ENCODE data around the gene NLRP6. TPM values are rescaled to one million over a fixed set of nuclear protein-coding genes. Genes with fewer than 3 reads are reported as not detected.

NLRP6 gene
- polyA plus RNA-seq, 1 of the 3 experiments (the other 2 are of a cell fraction): not detected

DNA sequence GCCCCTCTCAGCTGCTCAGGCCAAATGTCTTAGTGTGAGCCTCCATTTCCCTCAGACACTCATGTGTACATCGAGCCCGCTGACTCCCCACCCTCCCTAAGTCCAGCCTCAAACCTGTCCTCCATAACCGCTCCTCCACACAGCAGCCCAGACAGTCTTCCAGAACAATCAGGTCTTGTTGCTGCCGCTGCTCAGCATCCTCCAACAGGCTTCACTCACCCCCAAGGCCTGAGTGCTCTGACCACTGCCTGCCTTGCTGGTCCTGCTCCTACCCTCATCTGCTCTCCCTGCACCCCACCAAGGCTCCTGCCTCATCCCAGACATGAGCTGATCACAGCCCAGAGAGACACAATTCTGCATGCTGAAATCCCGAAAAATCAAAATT, 24.3 kb upstream of the NLRP6 start:
- no peak overlapping the region for H2AFZ ChIP-seq (ENCODE audit: low read depth)
- peaks cover 19 to 45% of the 10 kb centered on the region in 2 experiments for H3K36me3 ChIP-seq (replicated peaks in 1 of 2; ENCODE audit: control insufficient read depth in 1 of 2, insufficient read depth in 2 of 2, low read length in 1 of 2)
- H3F3A ChIP-seq (replicated peaks; ENCODE audit: insufficient read depth): peaks cover 14% of the 10 kb centered on the region
- ChIA-PET CTCF (interaction anchor here (1.2 to 1.7 kb wide), 2 partner anchors 9 to 102 kb away, joined by 3 to 4 read pairs; no protein-coding TSS in a partner anchor), POLR2A (interaction anchor here (0.6 kb wide), 1 partner anchor 338 kb away, joined by 3 read pairs; no protein-coding TSS in a partner anchor)
- H3K4me2 ChIP-seq: no peak overlapping the region
- H3K79me2 ChIP-seq (ENCODE audit: insufficient read depth): no peaks in the 10 kb centered on the region
- H3K4me3 ChIP-seq (ENCODE audit: low read depth in 2 of 2, low read length in 1 of 2): no peak overlapping the region
- no peaks in the 10 kb centered on the region for H4K20me1 ChIP-seq (ENCODE audit: insufficient read depth)
- no peaks in the 10 kb centered on the region for H3K4me1 ChIP-seq (ENCODE audit: control insufficient read depth in 1 of 2, insufficient read depth in 2 of 2, low read depth in 1 of 2, low read length in 1 of 2)
- no peaks in the 10 kb centered on the region for H3K9me3 ChIP-seq
- TF ChIP-seq FOXM1 (IDR thresholded peaks at IDR 0.05; ENCODE audit: low read depth) (no peak), PBX3 (IDR thresholded peaks at IDR 0.05) (no peak), REST (IDR thresholded peaks at IDR 0.05; ENCODE audit: low read depth, low read length) (no peak), TCF12 (IDR thresholded peaks at IDR 0.05) (no peak), EZH2phosphoT487 (IDR thresholded peaks at IDR 0.05; ENCODE audit: borderline replicate concordance, low read depth) (no peak), SMC3 (IDR thresholded peaks at IDR 0.05; ENCODE audit: low read depth, low read length) (no peak), RXRA (IDR thresholded peaks at IDR 0.05; ENCODE audit: borderline replicate concordance, low read depth) (no peak), ZBTB33 (IDR thresholded peaks at IDR 0.05; ENCODE audit: borderline replicate concordance, low read depth) (no peak), GABPA (IDR thresholded peaks at IDR 0.05; ENCODE audit: low read depth) (no peak), USF1 (IDR thresholded peaks at IDR 0.05; ENCODE audit: borderline replicate concordance, low read depth) (no peak), MXI1 (IDR thresholded peaks at IDR 0.05; ENCODE audit: low read depth, low read length) (no peak), CTCF (IDR thresholded peaks at IDR 0.05) (no peak)
- WGBS (ENCODE audit: low lambda C conversion rate): 85% methylated on average over 5 of the region's 5 CpGs
- H3K9me2 ChIP-seq: no peaks in the 10 kb centered on the region
- H3K27me3 ChIP-seq (ENCODE audit: insufficient read depth): no peaks in the 10 kb centered on the region
- DNase-seq: no peak
- no peak overlapping the region for H3K9ac ChIP-seq
- no peak overlapping the region for H3K27ac ChIP-seq (ENCODE audit: low read depth in 2 of 2, low read length in 1 of 2)

Measured in SK-N-SH (cell line).